K562 (cell line): Measurements from ENCODE around the gene ADPRH. TPM values are rescaled to one million over a fixed set of nuclear protein-coding genes. Genes with fewer than 3 reads are reported as not detected.

ENCODE experiments used
- CXXC5 ChIP-seq: fragments of 250-450 bp; sonication (Bioruptor Pico); IDR thresholded peaks from 2 replicates; pipeline ENCODE4 v1.8.0; 2022; ENCODE audit warnings: inconsistent platforms, mild to moderate bottlenecking, moderate library complexity
- DMBX1 ChIP-seq: fragments of 250-450 bp; sonication (Bioruptor Pico); IDR thresholded peaks from 2 replicates; pipeline ENCODE4 v1.8.0; 2022; ENCODE audit warnings: inconsistent platforms, mild to moderate bottlenecking, moderate library complexity, borderline replicate concordance
- MYC ChIP-seq, 2 experiments: fragments of 250-450 bp in 1 of 2; sonication (Bioruptor Pico) in 1 of 2; IDR thresholded peaks; 2 replicates each; pipeline versions ENCODE4 v1.5.1 to v1.6.1; 2012 to 2021; ENCODE audit warnings: low read depth in 2 of 2, borderline replicate concordance in 1 of 2, improper control_type of control experiment in 1 of 2, low read length in 1 of 2, mild to moderate bottlenecking in 1 of 2, moderate library complexity in 1 of 2
- NFRKB ChIP-seq: fragments of 450-650 bp; IDR thresholded peaks from 2 replicates; pipeline ENCODE4 v1.6.1; 2016; ENCODE audit warnings: low read depth
- ZNF76 ChIP-seq: fragments of 250-450 bp; sonication (Bioruptor Pico); IDR thresholded peaks from 2 replicates; pipeline ENCODE4 v1.4.0; 2020; ENCODE audit warnings: mild to moderate bottlenecking, moderate library complexity, borderline replicate concordance
- ZNF766 ChIP-seq: fragments of 200-800 bp; sonication (Bioruptor generic); conservative IDR thresholded peaks from 2 replicates; pipeline ENCODE4 v1.6.1; 2016; ENCODE audit warnings: missing genetic modification characterization, missing compliant biosample characterization
- polyA plus RNA-seq, 8 experiments: library from polyadenylated mRNA; depleted of rRNA in 4 of 8; stranded (reverse) in 5 of 8; unstranded in 3 of 8; fragments of >200 nt; fragmentation: Nextera tagmentation in 2 of 8; fragmentation: Illumina TruSeq in 1 of 8; extraction: Ambion mirVana in 2 of 8; extraction: Trizol in 1 of 8; gene quantifications; 2 replicates each; pipeline versions ENCODE4 v1.2.1 to v1.2.3, GENCODE V29; 2011 to 2014; ENCODE audit warnings: inconsistent platforms in 1 of 8, missing spikeins in 1 of 8
- total RNA-seq, 7 experiments: library from RNA; depleted of rRNA in 6 of 7; stranded (reverse); fragments of >200 nt in 6 of 7; fragmentation: Illumina TruSeq in 2 of 7; extraction: Trizol in 2 of 7; gene quantifications; 2 replicates each; pipeline versions ENCODE4 v1.2.1 to v1.2.3, GENCODE V29; 2011 to 2021; ENCODE audit warnings: low replicate concordance in 1 of 7
- TF ChIP-seq, protein P1 (sequence below): fragments of 450-650 bp; IDR thresholded peaks from 2 replicates; pipeline ENCODE4 v1.6.1; 2014; ENCODE audit warnings: low read depth, mild to moderate bottlenecking, moderate library complexity, borderline replicate concordance
- TF ChIP-seq, protein P2 (sequence below): fragments of 250-450 bp; sonication (Bioruptor Pico); IDR thresholded peaks from 2 replicates; pipeline ENCODE4 v1.8.0; 2021; ENCODE audit warnings: moderate library complexity, mild to moderate bottlenecking, inconsistent platforms
- TF ChIP-seq, protein P3 (sequence below): IDR thresholded peaks from 2 replicates; pipeline ENCODE4 v1.6.1; 2014; ENCODE audit warnings: antibody characterized with exemption
- TF ChIP-seq, protein P4 (sequence below), 2 experiments: fragments of 200-800 bp in 1 of 2; sonication (Bioruptor generic) in 1 of 2; sonication (generic) in 1 of 2; formaldehyde crosslinking in 1 of 2; IDR thresholded peaks in 1 of 2; conservative IDR thresholded peaks in 1 of 2; 2 replicates each; pipeline versions ENCODE4 v1.5.0 to v1.6.1; 2016 to 2020; ENCODE audit warnings: missing compliant biosample characterization in 1 of 2, missing genetic modification characterization in 1 of 2, missing genetic modification reagents in 1 of 2
- TF ChIP-seq, protein P5 (sequence below): fragments of 450-650 bp; IDR thresholded peaks from 2 replicates; pipeline ENCODE4 v1.6.1; 2016; ENCODE audit warnings: missing biosample characterization, missing genetic modification characterization
- TF ChIP-seq, protein P6 (sequence below): sonication (generic); IDR thresholded peaks from 2 replicates; pipeline ENCODE4 v1.6.1; 2016
- TF ChIP-seq, protein P7 (sequence below), 3 experiments: fragments of 200-800 bp in 1 of 3; fragments of 250-450 bp in 1 of 3; fragments of 450-650 bp in 1 of 3; sonication (Bioruptor Pico) in 1 of 3; sonication (Bioruptor generic) in 1 of 3; formaldehyde crosslinking in 1 of 3; IDR thresholded peaks; 2 replicates each; pipeline versions ENCODE4 v1.6.1 to v1.8.0; 2016 to 2022; ENCODE audit warnings: mild to moderate bottlenecking in 2 of 3, missing genetic modification characterization in 2 of 3, missing compliant biosample characterization in 1 of 3, moderate library complexity in 1 of 3

Gene ADPRH
- total and polyA plus RNA-seq, 9 of the 15 experiments (the other 6 are each of a cell fraction or from before 2014, with no cell fraction given): 0.01 to 1.4 (median 0.65) TPM

DNA sequence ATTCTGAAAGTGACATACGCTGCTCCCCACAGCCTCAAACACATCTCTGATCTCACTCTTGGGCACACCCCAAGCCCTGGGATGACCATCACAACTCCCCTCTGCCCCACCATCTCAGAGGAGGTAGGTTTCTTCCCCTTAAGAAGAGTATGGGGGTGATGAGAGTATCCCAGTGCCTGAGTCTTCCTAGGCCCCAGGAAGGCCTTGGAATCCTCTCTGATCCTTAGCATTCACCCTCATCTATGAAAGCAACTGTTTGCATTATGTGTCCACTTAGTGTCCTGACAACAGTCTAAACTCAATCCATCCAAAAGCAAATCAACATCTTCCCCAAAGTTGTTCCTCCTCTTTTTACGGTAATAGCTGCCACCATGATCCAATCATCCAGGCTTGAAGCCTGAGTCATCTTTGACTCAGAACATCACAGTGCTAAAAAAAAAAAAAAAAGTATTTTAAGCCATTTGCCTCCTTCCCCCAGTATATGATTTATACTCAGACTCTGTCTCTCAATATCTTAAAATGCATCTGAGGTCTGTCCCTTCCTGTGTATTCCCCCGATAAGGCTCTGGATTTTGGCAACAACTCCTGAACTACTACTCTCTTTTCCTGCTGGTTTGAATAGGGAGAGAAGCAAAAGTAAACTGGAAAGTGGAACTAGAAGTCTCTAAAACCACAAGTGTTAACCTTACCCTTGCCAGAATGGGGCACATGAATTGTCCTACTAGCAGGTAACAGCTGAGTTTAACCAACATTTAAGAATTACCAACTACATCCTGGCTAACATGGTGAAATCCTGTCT lies 58.6 kb downstream of the ADPRH start (continued):
- TF ChIP-seq, protein P1, sequence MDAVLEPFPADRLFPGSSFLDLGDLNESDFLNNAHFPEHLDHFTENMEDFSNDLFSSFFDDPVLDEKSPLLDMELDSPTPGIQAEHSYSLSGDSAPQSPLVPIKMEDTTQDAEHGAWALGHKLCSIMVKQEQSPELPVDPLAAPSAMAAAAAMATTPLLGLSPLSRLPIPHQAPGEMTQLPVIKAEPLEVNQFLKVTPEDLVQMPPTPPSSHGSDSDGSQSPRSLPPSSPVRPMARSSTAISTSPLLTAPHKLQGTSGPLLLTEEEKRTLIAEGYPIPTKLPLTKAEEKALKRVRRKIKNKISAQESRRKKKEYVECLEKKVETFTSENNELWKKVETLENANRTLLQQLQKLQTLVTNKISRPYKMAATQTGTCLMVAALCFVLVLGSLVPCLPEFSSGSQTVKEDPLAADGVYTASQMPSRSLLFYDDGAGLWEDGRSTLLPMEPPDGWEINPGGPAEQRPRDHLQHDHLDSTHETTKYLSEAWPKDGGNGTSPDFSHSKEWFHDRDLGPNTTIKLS: no peak
- TF ChIP-seq DMBX1 (CRISPR knock-in tag) (peak; percentile 70; the same call in 1 of the 2 replicates), ZNF76 (CRISPR knock-in tag) (0 out of 2 replicates have a peak, but pooled peaks have one; percentile 39), CXXC5 (0 out of 2 replicates have a peak, but pooled peaks have one; percentile 7), MYC (IDR thresholded peaks at IDR 0.05; ENCODE audit: low read depth, low read length) (no peak), MYC (CRISPR knock-in tag; IDR thresholded peaks at IDR 0.05; ENCODE audit: borderline replicate concordance, low read depth) (0 out of 2 replicates have a peak, but pooled peaks have one; percentile 17), ZNF766 (CRISPR knock-in tag) (0 out of 2 replicates have a peak, but pooled peaks have one; percentile 26), NFRKB (peak; percentile 59; the same call in 1 of the 2 replicates)
- TF ChIP-seq, protein P2, sequence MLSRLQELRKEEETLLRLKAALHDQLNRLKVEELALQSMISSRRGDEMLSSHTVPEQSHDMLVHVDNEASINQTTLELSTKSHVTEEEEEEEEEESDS: no peak
- TF ChIP-seq, protein P3, sequence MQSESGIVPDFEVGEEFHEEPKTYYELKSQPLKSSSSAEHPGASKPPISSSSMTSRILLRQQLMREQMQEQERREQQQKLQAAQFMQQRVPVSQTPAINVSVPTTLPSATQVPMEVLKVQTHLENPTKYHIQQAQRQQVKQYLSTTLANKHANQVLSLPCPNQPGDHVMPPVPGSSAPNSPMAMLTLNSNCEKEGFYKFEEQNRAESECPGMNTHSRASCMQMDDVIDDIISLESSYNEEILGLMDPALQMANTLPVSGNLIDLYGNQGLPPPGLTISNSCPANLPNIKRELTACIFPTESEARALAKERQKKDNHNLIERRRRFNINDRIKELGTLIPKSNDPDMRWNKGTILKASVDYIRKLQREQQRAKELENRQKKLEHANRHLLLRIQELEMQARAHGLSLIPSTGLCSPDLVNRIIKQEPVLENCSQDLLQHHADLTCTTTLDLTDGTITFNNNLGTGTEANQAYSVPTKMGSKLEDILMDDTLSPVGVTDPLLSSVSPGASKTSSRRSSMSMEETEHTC: no peak
- TF ChIP-seq, protein P4, sequence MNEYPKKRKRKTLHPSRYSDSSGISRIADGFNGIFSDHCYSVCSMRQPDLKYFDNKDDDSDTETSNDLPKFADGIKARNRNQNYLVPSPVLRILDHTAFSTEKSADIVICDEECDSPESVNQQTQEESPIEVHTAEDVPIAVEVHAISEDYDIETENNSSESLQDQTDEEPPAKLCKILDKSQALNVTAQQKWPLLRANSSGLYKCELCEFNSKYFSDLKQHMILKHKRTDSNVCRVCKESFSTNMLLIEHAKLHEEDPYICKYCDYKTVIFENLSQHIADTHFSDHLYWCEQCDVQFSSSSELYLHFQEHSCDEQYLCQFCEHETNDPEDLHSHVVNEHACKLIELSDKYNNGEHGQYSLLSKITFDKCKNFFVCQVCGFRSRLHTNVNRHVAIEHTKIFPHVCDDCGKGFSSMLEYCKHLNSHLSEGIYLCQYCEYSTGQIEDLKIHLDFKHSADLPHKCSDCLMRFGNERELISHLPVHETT (CRISPR knock-in tag; conservative IDR thresholded peaks at IDR 0.05 in 1 of 2, IDR thresholded peaks at IDR 0.05 in 1 of 2): peak in 1 of 2 experiments; percentile 31; a peak in 1 of 4 replicates
- TF ChIP-seq, protein P5, sequence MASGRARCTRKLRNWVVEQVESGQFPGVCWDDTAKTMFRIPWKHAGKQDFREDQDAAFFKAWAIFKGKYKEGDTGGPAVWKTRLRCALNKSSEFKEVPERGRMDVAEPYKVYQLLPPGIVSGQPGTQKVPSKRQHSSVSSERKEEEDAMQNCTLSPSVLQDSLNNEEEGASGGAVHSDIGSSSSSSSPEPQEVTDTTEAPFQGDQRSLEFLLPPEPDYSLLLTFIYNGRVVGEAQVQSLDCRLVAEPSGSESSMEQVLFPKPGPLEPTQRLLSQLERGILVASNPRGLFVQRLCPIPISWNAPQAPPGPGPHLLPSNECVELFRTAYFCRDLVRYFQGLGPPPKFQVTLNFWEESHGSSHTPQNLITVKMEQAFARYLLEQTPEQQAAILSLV: 0 out of 2 replicates have a peak, but pooled peaks have one; percentile 13
- TF ChIP-seq, protein P6, sequence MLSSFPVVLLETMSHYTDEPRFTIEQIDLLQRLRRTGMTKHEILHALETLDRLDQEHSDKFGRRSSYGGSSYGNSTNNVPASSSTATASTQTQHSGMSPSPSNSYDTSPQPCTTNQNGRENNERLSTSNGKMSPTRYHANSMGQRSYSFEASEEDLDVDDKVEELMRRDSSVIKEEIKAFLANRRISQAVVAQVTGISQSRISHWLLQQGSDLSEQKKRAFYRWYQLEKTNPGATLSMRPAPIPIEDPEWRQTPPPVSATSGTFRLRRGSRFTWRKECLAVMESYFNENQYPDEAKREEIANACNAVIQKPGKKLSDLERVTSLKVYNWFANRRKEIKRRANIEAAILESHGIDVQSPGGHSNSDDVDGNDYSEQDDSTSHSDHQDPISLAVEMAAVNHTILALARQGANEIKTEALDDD: peak; percentile 83
- TF ChIP-seq, protein P7, sequence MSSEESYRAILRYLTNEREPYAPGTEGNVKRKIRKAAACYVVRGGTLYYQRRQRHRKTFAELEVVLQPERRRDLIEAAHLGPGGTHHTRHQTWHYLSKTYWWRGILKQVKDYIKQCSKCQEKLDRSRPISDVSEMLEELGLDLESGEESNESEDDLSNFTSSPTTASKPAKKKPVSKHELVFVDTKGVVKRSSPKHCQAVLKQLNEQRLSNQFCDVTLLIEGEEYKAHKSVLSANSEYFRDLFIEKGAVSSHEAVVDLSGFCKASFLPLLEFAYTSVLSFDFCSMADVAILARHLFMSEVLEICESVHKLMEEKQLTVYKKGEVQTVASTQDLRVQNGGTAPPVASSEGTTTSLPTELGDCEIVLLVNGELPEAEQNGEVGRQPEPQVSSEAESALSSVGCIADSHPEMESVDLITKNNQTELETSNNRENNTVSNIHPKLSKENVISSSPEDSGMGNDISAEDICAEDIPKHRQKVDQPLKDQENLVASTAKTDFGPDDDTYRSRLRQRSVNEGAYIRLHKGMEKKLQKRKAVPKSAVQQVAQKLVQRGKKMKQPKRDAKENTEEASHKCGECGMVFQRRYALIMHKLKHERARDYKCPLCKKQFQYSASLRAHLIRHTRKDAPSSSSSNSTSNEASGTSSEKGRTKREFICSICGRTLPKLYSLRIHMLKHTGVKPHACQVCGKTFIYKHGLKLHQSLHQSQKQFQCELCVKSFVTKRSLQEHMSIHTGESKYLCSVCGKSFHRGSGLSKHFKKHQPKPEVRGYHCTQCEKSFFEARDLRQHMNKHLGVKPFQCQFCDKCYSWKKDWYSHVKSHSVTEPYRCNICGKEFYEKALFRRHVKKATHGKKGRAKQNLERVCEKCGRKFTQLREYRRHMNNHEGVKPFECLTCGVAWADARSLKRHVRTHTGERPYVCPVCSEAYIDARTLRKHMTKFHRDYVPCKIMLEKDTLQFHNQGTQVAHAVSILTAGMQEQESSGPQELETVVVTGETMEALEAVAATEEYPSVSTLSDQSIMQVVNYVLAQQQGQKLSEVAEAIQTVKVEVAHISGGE (CRISPR knock-in tag; IDR thresholded peaks at IDR 0.05): peak in 1 of 3 experiments; percentile 32; a peak in 1 of 6 replicates
